NOMO-1 treated with dmso at 0.1 percent for 144 hours (cell line): ENCODE data around the gene TRIB2.
"Not testable (repeated sequence)": the region's sequence is repeated elsewhere in the genome, so short reads cannot be mapped to it uniquely, and the experiment has no call there.

ENCODE experiments used
- DNase-seq: peaks from one replicate; lab custom pipeline; 2025; ENCODE audit not compliant: unreplicated experiment; lab: John Stamatoyannopoulos, UW

TRIB2 gene

GRCh38 chr2:12716282-12717190 lies at the start of gene TRIB2:
TRIB2 (plus strand) TSS chr2:12716936; CDS start chr2:12718308, 1,372 bp downstream.
- peak; percentile 63 for DNase-seq

DNA sequence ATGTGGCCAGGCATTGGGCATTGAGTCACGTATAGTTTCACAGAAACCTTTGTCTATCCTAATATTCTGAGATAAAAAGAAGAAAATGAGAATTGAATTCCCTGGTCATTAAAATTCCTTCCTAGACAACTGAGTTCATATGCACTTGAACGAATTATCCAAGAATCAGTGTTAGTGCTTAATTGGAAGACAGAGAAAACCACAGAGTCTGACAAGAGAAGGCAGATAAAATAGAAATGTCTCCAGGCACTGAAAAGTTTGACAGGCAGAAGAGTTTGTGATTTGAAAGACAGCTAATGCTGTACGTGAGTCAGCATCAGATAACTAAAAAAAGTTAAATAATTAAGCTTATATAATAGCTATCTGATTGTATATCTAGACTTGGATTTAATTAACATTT lies 47.7 kb upstream of the TRIB2 start:
- DNase-seq: no peak

DNA sequence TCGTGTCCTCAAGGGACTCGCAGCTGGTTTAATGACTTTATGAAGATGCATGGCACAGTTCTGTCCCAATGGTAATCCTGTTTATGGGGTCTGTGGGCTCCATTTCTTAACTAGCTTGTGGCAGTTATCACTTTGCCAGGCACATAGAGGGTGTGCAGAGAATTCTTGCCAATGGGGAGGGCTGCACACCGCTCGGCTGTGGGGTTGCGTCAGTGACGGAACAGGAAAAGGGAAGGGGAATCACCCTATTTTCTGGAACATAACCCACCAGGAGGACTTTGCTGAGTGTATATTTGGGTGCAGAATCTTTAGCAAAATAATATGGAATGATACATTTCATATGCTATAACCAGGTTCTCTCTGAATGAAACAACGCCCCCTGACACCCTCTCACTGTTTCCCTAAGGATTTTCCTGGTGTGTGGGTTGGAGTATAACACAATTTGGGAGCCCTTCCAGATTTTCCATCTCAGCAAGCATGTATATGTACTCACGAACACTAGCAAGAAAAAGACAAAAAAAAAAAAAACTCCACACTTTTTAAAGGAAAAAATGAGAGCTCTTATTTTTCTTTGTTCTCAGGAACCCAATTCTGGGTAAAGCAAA lies 43.9 kb upstream of the TRIB2 start:
- no peak for DNase-seq

DNA sequence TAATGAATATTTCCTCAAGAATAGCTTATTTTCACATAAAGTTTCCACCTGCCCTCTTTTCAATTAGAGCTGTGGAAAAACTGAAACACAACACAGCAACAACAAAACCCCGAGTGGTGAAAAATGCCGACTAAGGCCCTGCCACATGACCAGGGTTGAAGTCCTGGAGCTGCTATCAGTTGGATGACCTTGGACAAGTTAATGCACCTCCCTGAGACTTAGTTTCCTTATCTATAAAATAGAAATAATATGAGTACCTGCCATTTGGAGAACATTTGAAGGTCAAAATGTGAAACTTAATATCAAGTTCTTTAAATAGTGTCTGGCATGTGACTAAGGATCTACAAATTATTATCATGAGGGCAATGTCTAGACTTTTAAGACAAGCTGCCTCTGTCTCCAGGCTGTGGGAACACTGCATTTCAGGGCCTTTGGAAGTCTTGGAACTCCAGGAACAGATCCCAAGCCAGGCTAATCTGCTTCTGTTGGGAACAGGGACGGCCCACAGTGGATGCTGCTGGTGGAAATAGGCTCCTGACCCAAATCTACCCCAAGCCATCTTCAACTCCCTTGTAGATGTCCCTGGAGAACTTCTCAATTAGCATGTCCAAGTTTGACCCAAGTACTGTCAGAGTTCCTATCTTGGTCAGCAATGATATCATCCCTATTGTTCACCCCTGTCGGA lies 42.0 kb upstream of the TRIB2 start:
- no peak for DNase-seq

GRCh38 chr2:12675352-12675795 lies 41.4 kb upstream of the TRIB2 start:
- DNase-seq: no peak

GRCh38 chr2:12675801-12676200 lies 40.9 kb upstream of the TRIB2 start:
- DNase-seq: no peak

DNA sequence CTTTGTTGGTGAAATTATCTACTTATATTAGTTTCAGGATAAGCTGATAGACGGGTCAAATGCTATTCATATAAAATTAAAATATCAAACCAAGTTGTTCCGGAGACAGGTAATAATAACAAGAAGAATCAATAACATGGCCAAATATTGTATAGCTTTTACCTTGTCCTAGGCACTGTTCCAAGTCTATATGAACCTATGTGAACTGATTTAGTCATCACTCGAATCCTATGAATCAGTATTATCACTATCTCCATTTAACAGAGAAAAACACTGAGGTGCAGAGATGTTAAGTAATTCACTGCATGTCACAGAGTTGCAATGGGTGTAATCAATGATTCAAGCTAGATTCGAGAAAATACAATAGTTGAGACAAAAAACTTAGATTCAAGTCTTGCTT lies 40.0 kb upstream of the TRIB2 start:
- no peak for DNase-seq

DNA sequence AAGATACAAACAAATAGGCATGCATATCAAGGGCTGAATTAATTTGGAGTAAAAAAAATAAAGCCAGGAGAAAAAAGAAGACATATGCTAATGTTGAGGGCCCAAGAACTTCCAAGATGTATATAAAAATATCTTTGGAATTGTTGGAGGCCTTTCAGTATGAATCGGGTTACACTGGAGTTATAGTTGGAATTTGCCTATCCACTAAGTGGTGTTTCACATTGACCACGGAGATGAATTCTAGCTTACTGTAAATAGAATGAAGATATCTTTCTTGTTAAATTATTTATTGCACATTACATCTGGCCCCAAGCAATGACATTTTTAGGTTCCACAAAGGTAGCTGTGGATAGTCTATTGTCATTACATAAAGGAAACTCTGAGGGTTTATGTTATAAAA lies 38.5 kb upstream of the TRIB2 start:
- DNase-seq: no peak

- DNase-seq: no peak
Observed at GRCh38 chr2:12679550-12680072, 37.1 kb upstream of the TRIB2 start.

- not testable (repeated sequence) for DNase-seq
Observed at GRCh38 chr2:12680115-12680514, 36.6 kb upstream of the TRIB2 start.

GRCh38 chr2:12682017-12682416 lies 34.7 kb upstream of the TRIB2 start:
- no peak for DNase-seq

GRCh38 chr2:12683457-12684100 lies 33.2 kb upstream of the TRIB2 start:
- DNase-seq: no peak

DNA sequence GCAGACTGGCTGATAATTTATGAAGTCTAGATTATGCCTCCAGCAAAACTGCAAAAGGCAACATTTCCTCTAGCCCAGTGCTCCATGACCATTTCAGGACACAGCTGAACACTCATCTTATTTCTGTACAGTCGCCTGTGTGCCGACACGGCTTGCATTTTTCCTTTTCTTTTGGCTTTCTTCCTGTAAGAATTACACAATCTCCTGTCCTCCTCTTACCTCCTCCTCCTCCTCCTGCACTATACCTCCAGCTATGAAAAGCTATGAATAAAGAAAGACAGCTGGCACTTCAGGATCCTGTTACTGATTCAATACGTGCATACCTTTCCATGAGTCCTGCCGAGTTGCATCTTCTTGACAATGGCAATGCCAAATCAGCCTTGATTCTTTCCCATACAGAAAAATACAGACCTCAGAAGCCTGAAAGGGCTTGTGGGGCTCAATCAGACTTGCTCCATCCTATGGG lies 32.2 kb upstream of the TRIB2 start:
- no peak for DNase-seq

GRCh38 chr2:12685145-12685544 lies 31.6 kb upstream of the TRIB2 start:
- DNase-seq: no peak

DNA sequence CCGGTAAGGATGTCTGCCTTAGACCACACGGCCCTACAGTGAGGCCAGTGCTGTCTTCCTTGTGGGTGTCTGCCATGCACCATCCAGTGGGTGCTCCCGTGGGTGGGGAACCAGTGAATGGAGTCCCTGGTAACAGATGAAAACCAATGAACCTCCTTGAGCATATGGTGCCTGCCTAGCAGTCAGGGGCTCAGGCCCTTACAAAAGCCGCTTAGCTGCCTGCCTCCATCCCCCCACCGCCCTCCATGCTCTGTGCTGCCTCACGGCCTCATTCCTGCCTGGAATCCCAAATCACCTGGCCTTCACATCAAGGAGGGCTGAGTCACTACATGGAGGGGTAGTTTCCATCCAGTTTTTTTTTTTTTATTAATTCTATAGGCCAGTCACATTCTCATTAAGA lies 30.8 kb upstream of the TRIB2 start:
- no peak for DNase-seq

DNA sequence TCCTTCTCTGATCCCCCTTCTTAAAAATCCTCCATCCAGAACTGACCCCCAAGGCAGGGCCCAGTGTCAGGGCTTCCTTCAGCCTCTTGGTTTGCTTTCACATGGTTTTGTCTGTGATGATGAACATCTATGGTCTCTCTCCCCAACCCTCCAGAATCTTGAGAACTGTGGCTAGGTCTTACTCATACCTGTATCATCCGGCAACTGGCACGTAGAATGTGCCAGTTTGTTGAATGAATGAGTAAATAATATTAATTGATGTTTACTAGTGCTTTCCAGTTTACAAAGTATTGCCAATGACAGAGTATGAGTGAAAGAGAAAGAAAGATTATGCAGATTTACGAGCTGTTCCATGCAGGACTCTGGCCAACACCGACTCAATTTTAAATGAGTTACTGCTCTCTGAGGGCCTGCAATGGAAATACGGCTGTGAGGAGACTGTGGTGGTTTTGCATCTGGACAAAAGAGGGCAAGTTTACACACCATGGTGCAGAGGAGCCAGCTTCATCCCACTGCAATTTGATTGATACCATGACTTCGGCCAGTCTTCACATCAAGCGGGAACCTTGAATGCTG lies 29.9 kb upstream of the TRIB2 start:
- DNase-seq: no peak

GRCh38 chr2:12688091-12688490 lies 28.6 kb upstream of the TRIB2 start:
- DNase-seq: no peak

DNA sequence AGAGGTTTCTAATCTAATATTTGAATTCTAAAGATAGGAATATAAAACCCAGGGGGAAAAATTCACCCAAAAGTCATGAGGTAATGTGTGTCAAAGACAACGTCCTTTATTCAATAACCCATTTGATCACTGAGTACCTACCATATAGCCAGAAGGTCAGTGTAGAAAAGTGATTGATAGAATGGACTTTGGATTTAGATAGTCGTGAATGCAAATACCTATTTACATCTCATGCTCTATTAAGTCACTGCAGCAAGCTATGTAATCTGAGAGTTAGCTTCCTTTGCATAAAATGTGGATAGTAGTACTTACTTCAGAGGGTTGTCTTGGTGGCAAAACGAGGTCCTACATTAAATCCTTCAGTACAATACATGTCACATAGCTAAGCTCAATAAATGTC lies 27.8 kb upstream of the TRIB2 start:
- no peak for DNase-seq

DNA sequence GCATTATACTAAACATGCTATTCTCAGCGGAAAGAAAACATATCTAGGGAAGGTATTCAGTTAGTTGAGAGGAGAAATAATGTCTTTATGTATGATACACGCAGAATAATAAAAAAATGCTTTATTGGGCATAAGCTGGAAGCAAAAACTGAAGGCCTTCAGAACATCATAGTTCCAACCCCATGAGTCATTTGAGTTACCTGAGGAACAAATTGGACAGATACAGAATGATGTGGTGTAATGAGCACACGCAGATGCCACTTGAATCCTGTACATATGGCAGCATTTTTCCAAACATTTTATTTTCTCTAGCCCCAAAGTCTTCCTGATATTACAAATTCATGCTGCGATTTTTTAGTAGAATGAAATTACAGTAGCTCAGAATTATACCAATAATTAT lies 23.2 kb upstream of the TRIB2 start:
- no peak for DNase-seq

GRCh38 chr2:12694990-12695774 lies 21.6 kb upstream of the TRIB2 start:
- DNase-seq: peak; percentile 33
